HepG2 (cell line): ENCODE data around the gene SBK3. TPM values are rescaled to one million over a fixed set of nuclear protein-coding genes. Genes with fewer than 3 reads are reported as not detected.

Source experiments
- ATAC-seq: fragments of 200-7000 bp; cut with Tn5 transposase; 3 replicates; pipeline ENCODE4 v1.9.1; 2020; ENCODE audit warnings: mild to moderate bottlenecking, moderate library complexity
- BruUV-seq: library from RNA; stranded (reverse); fragments of 400-500 nt; replicated peaks from 2 replicates; lab custom pipeline; 2021; lab: Mats Ljungman, UMichigan
- CTCF ChIA-PET: fragments of 300-600 bp; formaldehyde crosslinking; extraction: SDS; loops from one replicate; lab custom pipeline; 2021; ENCODE audit warnings: low total read pairs, inconsistent platforms, low intra/inter-chr PET ratio; lab: Yijun Ruan, JAX
- POLR2A ChIA-PET: fragments of 350-600 bp; sonication (Branson Sonifier 250); formaldehyde crosslinking; loops from one replicate; lab custom pipeline; 2020; ENCODE audit warnings: antibody characterized with exemption, inconsistent platforms; lab: Yijun Ruan, JAX
- DNase-seq: peaks from one replicate; pipeline ENCODE4 v3.0.0-alpha.2; 2015; ENCODE audit warnings: low spot score
- FAIRE-seq: peaks from 3 replicates; lab custom pipeline; 2011; peaks lifted over from hg19 to GRCh38; lab: Jason Lieb, UNC
- H2AFZ ChIP-seq: one replicate; pipeline ENCODE4 v1.6.1; 2011; ENCODE audit warnings: low read length, inconsistent platforms
- H3K27ac ChIP-seq: fragments of 300-600 bp; 3 replicates; pipeline ENCODE4 v1.8.0; 2011; ENCODE audit warnings: mixed run types, mild to moderate bottlenecking, mixed read lengths, low read length, inconsistent platforms; ENCODE audit not compliant: insufficient read depth; ENCODE audit errors: extremely low read length
- H3K27me3 ChIP-seq, 2 experiments: fragments of 200-600 bp in 1 of 2; 2 replicates in 1 of 2; 3 replicates in 1 of 2; pipeline versions ENCODE4 v1.6.0 to v1.8.0; 2011; ENCODE audit warnings: low read length in 2 of 2, mild to moderate bottlenecking in 2 of 2, moderate library complexity in 2 of 2, inconsistent platforms in 1 of 2; ENCODE audit not compliant: insufficient read depth in 2 of 2, control insufficient read depth in 1 of 2
- H3K36me3 ChIP-seq, 2 experiments: fragments of 200-600 bp in 1 of 2; replicated peaks in 1 of 2; 2 replicates in 1 of 2; 3 replicates in 1 of 2; pipeline versions ENCODE4 v1.5.1 to v1.8.0; 2011; ENCODE audit warnings: low read length in 2 of 2, inconsistent platforms in 1 of 2; ENCODE audit not compliant: insufficient read depth in 2 of 2, control insufficient read depth in 1 of 2
- H3K4me1 ChIP-seq: 2 replicates; pipeline ENCODE4 v1.5.1; 2012; ENCODE audit warnings: low read length, inconsistent platforms; ENCODE audit not compliant: insufficient read depth
- H3K4me2 ChIP-seq: 2 replicates; pipeline ENCODE4 v1.6.0; 2011; ENCODE audit warnings: low read depth, low read length, inconsistent platforms
- H3K4me3 ChIP-seq, 3 experiments: fragments of 200-600 bp in 1 of 3; sonication (generic), shearing (Covaris generic) in 1 of 3; replicated peaks in 1 of 3; 2 replicates each; pipeline ENCODE4 v1.5.1; 2011 to 2016; ENCODE audit warnings: low read length in 3 of 3, inconsistent platforms in 2 of 3, low read depth in 2 of 3, mild to moderate bottlenecking in 2 of 3, control low read depth in 1 of 3, mixed read lengths in 1 of 3; ENCODE audit not compliant: insufficient read depth in 1 of 3
- H3K79me2 ChIP-seq: one replicate; pipeline ENCODE4 v1.6.1; 2011; ENCODE audit warnings: low read length, inconsistent platforms; ENCODE audit not compliant: insufficient read depth
- H3K9ac ChIP-seq: 2 replicates; pipeline ENCODE4 v1.6.0; 2011; ENCODE audit warnings: mild to moderate bottlenecking, low read depth, low read length, inconsistent platforms; ENCODE audit not compliant: insufficient read depth
- H3K9me3 ChIP-seq: 2 replicates; pipeline ENCODE4 v1.5.1; 2012; ENCODE audit warnings: mild to moderate bottlenecking, low read length
- H4K20me1 ChIP-seq: 2 replicates; pipeline ENCODE4 v1.6.0; 2011; ENCODE audit warnings: inconsistent platforms, mild to moderate bottlenecking, low read length, moderate library complexity; ENCODE audit not compliant: insufficient read depth
- CENPX ChIP-seq: sonication (generic); formaldehyde crosslinking; IDR thresholded peaks from 2 replicates; pipeline ENCODE4 v1.9.0; 2021; ENCODE audit warnings: mild to moderate bottlenecking, missing genetic modification reagents, moderate library complexity
- KAT7 ChIP-seq: IDR thresholded peaks from 2 replicates; pipeline ENCODE4 v1.6.1; 2018; ENCODE audit warnings: borderline replicate concordance, missing compliant biosample characterization
- KLF15 ChIP-seq: sonication (generic); formaldehyde crosslinking; IDR thresholded peaks from 2 replicates; pipeline ENCODE4 v1.8.1; 2023; ENCODE audit warnings: borderline replicate concordance, mild to moderate bottlenecking, inconsistent platforms, missing genetic modification reagents, mixed read lengths
- NFRKB ChIP-seq: fragments of 450-650 bp; IDR thresholded peaks from 2 replicates; pipeline ENCODE4 v1.6.1; 2017
- RCOR2 ChIP-seq: IDR thresholded peaks from 2 replicates; pipeline ENCODE4 v1.6.1; 2016; ENCODE audit warnings: missing biosample characterization, missing genetic modification reagents
- SP2 ChIP-seq: sonication (generic); formaldehyde crosslinking; IDR thresholded peaks from 2 replicates; pipeline ENCODE4 v1.5.1; 2020; ENCODE audit warnings: mild to moderate bottlenecking, missing genetic modification reagents
- ZBTB25 ChIP-seq: IDR thresholded peaks from 2 replicates; pipeline ENCODE4 v1.6.1; 2018; ENCODE audit warnings: missing genetic modification reagents
- ZNF101 ChIP-seq: sonication (generic); formaldehyde crosslinking; IDR thresholded peaks from 2 replicates; pipeline ENCODE4 v1.4.0; 2020; ENCODE audit warnings: mild to moderate bottlenecking, low read depth, missing genetic modification reagents, borderline replicate concordance
- ZNF138 ChIP-seq: sonication (generic); formaldehyde crosslinking; IDR thresholded peaks from 2 replicates; pipeline ENCODE4 v1.5.0; 2020; ENCODE audit warnings: mild to moderate bottlenecking, low read depth, missing genetic modification reagents
- ZNF430 ChIP-seq: sonication (generic); formaldehyde crosslinking; IDR thresholded peaks from 2 replicates; pipeline ENCODE4 v1.9.0; 2021; ENCODE audit warnings: mild to moderate bottlenecking, missing genetic modification reagents
- ZNF431 ChIP-seq: sonication (generic); formaldehyde crosslinking; IDR thresholded peaks from 2 replicates; pipeline ENCODE4 v1.9.0; 2022; ENCODE audit warnings: missing genetic modification reagents, low read depth, mild to moderate bottlenecking, borderline replicate concordance
- ZNF646 ChIP-seq: sonication (generic); formaldehyde crosslinking; IDR thresholded peaks from 2 replicates; pipeline ENCODE4 v1.9.0; 2021; ENCODE audit warnings: mild to moderate bottlenecking, missing genetic modification reagents
- ZNF7 ChIP-seq: IDR thresholded peaks from 2 replicates; pipeline ENCODE4 v1.6.1; 2016; ENCODE audit warnings: missing biosample characterization, missing genetic modification reagents
- WGBS: methylation state at CpG from one replicate; pipeline ENCODE4 v1.1.6; 2017; ENCODE audit warnings: low lambda C conversion rate; 5-methylcytosine and 5-hydroxymethylcytosine counted together
- in situ Hi-C: cut with HindIII; loops from 2 replicates; pipeline ENCODE4 v1.10.0; 2017; ENCODE audit warnings: low pct_unique_long_range_greater_than_20kb; ENCODE audit not compliant: extremely low pct_ligation_motif_present
- intact Hi-C: fragments of 100-400 bp; cut with micrococcal nuclease; formaldehyde crosslinking; loops from one replicate; pipeline ENCODE4 v1.10.0; 2022; ENCODE audit not compliant: unreplicated experiment
- polyA plus RNA-seq, 8 experiments: library from polyadenylated mRNA; depleted of rRNA in 3 of 8; stranded (reverse) in 7 of 8; unstranded in 1 of 8; fragments of >200 nt; fragmentation: Illumina TruSeq in 4 of 8; extraction: Trizol in 4 of 8; gene quantifications; 2 replicates each; pipeline versions ENCODE4 v1.2.1 to v1.2.3, GENCODE V29; 2011 to 2016; ENCODE audit warnings: low read depth in 4 of 8, missing spikeins in 1 of 8, mixed read lengths in 1 of 8; ENCODE audit not compliant: insufficient read depth in 1 of 8
- total RNA-seq, 5 experiments: library from RNA; depleted of rRNA; stranded (reverse); fragments of >200 nt; fragmentation: Illumina TruSeq; extraction: Trizol; gene quantifications; 2 replicates each; pipeline ENCODE4 v1.2.3, GENCODE V29; 2016; ENCODE audit warnings: low read depth in 1 of 5

Gene SBK3
- total and polyA plus RNA-seq, 2 of the 13 experiments (the other 11 are each of a cell fraction or from before 2014, with no cell fraction given): 0.66 to 0.77 TPM

- BruUV-seq: no TSS peak
- in situ Hi-C loops: no loop called here
- CTCF ChIA-PET: no interaction called here
These were observed 47.0 kb downstream of the SBK3 start for GRCh38 chr19:55498246-55498840.

More at GRCh38 chr19:55498246-55498840, 47.0 kb downstream of the SBK3 start:
- intact Hi-C loops: no loop called here
- 17% methylated on average over 2 of the region's 2 CpGs for WGBS
- H3K79me2 ChIP-seq: no peaks in the 10 kb centered on the region
- no peak overlapping the region for H3K4me2 ChIP-seq
- DNase-seq (no peak), FAIRE-seq (no peak), ATAC-seq (no peak)
- H2AFZ ChIP-seq: no peak overlapping the region
- no peaks in the 10 kb centered on the region for H3K36me3 ChIP-seq
- no peak overlapping the region for H3K4me3 ChIP-seq
- no peak overlapping the region for H3K9ac ChIP-seq
- POLR2A ChIA-PET: no interaction called here
- TF ChIP-seq KLF15 (CRISPR knock-in tag) (no peak), CENPX (CRISPR knock-in tag) (no peak), NFRKB (no peak), ZNF101 (no peak), ZBTB25 (CRISPR knock-in tag) (no peak), ZNF430 (CRISPR knock-in tag) (no peak), KAT7 (CRISPR knock-in tag) (no peak), ZNF7 (CRISPR knock-in tag) (no peak), ZNF646 (CRISPR knock-in tag) (no peak), RCOR2 (no peak), SP2 (CRISPR knock-in tag) (no peak), ZNF431 (CRISPR knock-in tag) (no peak), ZNF138 (CRISPR knock-in tag) (no peak)
- 0 out of 2 replicates have a peak, but pooled peaks cover 5% of the 10 kb centered on the region for H3K4me1 ChIP-seq
- no peaks in the 10 kb centered on the region for H4K20me1 ChIP-seq
- H3K27ac ChIP-seq: no peak overlapping the region
- H3K27me3 ChIP-seq: peaks cover 11 to 72% of the 10 kb centered on the region in 2 experiments
- H3K9me3 ChIP-seq: no peaks in the 10 kb centered on the region
